ENCODE results near the gene OLFML2A.

OLFML2A gene

GRCh38 chr9:124754289-124754688 is 22.6 kb upstream of the OLFML2A start:
- TF ChIP-seq, protein P1, sequence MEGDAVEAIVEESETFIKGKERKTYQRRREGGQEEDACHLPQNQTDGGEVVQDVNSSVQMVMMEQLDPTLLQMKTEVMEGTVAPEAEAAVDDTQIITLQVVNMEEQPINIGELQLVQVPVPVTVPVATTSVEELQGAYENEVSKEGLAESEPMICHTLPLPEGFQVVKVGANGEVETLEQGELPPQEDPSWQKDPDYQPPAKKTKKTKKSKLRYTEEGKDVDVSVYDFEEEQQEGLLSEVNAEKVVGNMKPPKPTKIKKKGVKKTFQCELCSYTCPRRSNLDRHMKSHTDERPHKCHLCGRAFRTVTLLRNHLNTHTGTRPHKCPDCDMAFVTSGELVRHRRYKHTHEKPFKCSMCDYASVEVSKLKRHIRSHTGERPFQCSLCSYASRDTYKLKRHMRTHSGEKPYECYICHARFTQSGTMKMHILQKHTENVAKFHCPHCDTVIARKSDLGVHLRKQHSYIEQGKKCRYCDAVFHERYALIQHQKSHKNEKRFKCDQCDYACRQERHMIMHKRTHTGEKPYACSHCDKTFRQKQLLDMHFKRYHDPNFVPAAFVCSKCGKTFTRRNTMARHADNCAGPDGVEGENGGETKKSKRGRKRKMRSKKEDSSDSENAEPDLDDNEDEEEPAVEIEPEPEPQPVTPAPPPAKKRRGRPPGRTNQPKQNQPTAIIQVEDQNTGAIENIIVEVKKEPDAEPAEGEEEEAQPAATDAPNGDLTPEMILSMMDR (IDR thresholded peaks at IDR 0.05; ENCODE audit: extremely low read depth, missing control alignments): no peak
- DNase-seq (ENCODE audit: low spot score): no peak

DNA sequence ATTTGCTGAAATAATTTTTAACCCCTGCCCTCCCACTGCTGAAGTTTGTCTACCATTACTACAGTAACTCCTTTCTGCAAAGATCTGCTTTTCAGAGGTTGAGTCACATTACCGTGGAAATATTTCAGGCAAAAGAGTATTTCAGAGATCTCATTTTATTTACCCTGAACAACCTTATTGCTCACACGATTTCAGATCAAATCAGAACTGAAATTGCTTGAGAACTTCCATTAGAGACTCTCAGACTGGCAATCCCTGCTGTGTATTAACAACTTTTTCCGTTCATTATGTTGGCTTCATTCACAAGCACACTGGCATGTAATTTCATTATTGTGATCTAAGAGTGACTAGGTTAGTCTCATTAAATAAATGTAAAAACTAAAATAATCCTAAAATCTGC is 21.9 kb upstream of the OLFML2A start:
- TF ChIP-seq, protein P1 (IDR thresholded peaks at IDR 0.05; ENCODE audit: extremely low read depth, missing control alignments): no peak
- DNase-seq (ENCODE audit: low spot score): no peak

DNA sequence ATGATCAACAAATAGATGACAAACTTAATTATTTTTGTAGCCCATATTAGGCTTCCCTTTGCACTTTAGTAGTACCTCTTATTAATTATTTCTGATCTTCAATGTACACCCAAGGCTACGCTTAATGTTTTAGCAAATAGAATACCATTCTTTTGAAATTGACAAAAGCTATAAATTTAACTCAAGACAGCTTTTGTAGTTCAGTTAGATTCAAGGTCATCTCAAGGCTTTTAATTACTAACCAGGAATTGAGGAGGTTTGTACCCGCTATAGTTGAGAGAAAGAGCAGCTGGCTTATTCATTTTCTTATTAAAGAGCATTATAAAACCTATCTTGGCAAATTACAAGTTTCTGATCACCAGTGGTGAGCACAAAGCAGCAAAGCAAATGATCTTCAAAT is 20.9 kb upstream of the OLFML2A start:
- no peak for DNase-seq (ENCODE audit: low spot score)
- TF ChIP-seq, protein P1 (IDR thresholded peaks at IDR 0.05; ENCODE audit: extremely low read depth, missing control alignments): no peak

DNA sequence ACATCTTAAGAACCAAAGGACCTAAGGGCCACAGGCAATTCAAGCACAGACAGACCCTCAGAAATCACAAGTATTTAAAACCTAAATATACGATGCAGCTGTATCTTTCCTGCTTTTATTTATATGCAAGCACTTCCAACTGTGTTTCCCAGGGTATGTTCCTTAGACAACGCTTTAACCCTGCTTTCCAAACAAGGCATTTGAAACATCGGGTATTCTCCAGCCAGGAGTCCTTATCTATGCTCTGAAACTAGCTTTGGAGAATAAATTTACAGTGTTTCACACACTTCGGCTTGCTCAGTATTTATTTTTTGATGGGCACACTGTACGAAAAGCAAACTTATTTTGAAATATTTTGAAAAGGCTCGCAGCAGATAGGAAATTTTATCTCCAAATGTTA is 19.3 kb upstream of the OLFML2A start:
- no peak for DNase-seq (ENCODE audit: low spot score)
- TF ChIP-seq, protein P1 (IDR thresholded peaks at IDR 0.05; ENCODE audit: extremely low read depth, missing control alignments): no peak

DNA sequence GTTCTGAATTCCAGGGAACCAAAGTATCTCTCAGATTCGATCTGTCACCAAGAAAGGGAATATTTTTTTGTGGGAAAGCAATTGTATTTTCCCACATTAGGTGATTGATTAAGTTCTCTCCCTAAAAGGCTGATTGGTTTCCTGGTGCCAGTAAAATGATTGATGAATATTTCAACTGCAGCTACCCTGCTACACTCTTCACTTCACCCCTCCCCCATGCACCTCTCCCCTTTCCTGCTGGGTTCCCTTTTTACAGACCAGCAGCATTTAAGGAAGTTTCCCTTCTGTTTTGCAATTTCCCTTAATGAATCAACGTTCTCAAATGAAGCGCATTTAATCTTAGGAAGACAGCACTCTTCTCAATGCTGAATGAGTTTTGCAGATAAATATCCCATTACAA is 18.9 kb upstream of the OLFML2A start:
- TF ChIP-seq, protein P1 (IDR thresholded peaks at IDR 0.05; ENCODE audit: extremely low read depth, missing control alignments): no peak
- DNase-seq (ENCODE audit: low spot score): no peak

DNA sequence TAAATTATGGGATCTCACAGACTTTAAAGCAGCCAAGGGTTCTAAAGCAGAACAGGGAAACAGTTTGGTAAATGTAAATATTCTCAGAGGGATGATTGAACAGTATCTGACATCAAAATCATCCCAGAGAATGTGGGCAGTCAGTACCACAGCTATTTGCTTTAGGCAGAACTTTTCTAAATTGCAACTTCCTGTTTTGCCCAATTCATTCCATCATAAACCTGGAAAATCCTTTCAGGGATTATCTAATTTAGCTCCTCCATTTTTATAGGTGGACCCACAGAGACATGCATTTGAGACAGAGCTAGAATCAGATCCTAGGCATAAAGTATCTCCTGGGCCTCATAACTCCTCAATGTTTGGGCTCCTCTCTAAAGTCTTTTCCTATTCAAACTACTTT is 18.2 kb upstream of the OLFML2A start:
- DNase-seq (ENCODE audit: low spot score): no peak
- TF ChIP-seq, protein P1 (IDR thresholded peaks at IDR 0.05; ENCODE audit: extremely low read depth, missing control alignments): no peak

DNA sequence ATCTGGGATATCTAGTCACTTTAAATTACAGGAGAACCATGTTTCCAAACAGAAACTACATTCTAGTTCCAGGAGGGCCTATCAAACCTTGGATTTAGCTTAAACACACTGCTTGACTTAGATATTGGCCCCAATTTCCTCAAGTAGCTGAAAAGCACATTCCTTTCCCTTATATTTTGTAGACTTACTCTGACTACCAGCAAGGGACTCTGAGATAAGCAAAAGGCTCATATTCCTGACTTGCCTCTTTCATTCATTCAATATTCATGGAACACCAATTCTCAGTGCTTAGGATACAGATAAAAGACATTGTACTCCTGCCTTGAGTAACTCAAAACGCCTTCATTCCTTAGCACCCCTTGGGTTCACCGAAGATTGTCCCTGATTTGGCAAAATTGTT is 17.6 kb upstream of the OLFML2A start:
- DNase-seq (ENCODE audit: low spot score): no peak
- TF ChIP-seq, protein P1 (IDR thresholded peaks at IDR 0.05; ENCODE audit: extremely low read depth, missing control alignments): no peak

All from GM20000 (cell line).